CD14-positive monocyte (primary cell): ENCODE results near the gene PDE11A. TPM values are rescaled to one million over a fixed set of nuclear protein-coding genes. Genes with fewer than 3 reads are reported as not detected.

Experiments used
- DNase-seq, 3 donors: peaks; one replicate each; pipeline ENCODE4 v3.0.0-alpha.2; 2011 to 2022
- H2AFZ ChIP-seq: 2 replicates; pipeline ENCODE4 v1.6.0; 2012; ENCODE audit warnings: mild to moderate bottlenecking, low read depth, low read length, inconsistent platforms; ENCODE audit not compliant: insufficient read depth, poor library complexity, severe bottlenecking
- H3K27ac ChIP-seq, 2 donors: 1 replicate in 1 of 2; 2 replicates in 1 of 2; pipeline ENCODE4 v1.5.1; 2012 to 2013; ENCODE audit warnings: low read length in 2 of 2, control low read depth in 1 of 2, inconsistent platforms in 1 of 2, low read depth in 1 of 2, mild to moderate bottlenecking in 1 of 2
- H3K27me3 ChIP-seq, 2 donors: one replicate each; pipeline versions ENCODE4 v1.6.0 to v1.6.1; 2011 to 2013; ENCODE audit warnings: low read length in 2 of 2; ENCODE audit not compliant: control insufficient read depth in 2 of 2, insufficient read depth in 2 of 2
- H3K36me3 ChIP-seq, 2 donors: replicated peaks in 1 of 2; 1 replicate in 1 of 2; 2 replicates in 1 of 2; pipeline versions ENCODE4 v1.5.1 to v1.6.1; 2012 to 2013; ENCODE audit warnings: low read length in 2 of 2, control low read depth in 1 of 2, inconsistent platforms in 1 of 2, mild to moderate bottlenecking in 1 of 2; ENCODE audit not compliant: insufficient read depth in 2 of 2, control insufficient read depth in 1 of 2
- H3K4me1 ChIP-seq, 2 donors: 1 replicate in 1 of 2; 2 replicates in 1 of 2; pipeline versions ENCODE4 v1.5.1 to v1.6.1; 2012 to 2013; ENCODE audit warnings: low read length in 2 of 2, control low read depth in 1 of 2, inconsistent platforms in 1 of 2, mild to moderate bottlenecking in 1 of 2, moderate library complexity in 1 of 2; ENCODE audit not compliant: insufficient read depth in 2 of 2, control insufficient read depth in 1 of 2
- H3K4me2 ChIP-seq: replicated peaks from 2 replicates; pipeline ENCODE3; 2012; ENCODE audit warnings: low read length, moderate library complexity, mild to moderate bottlenecking; ENCODE audit not compliant: poor library complexity, severe bottlenecking; ENCODE audit errors: extremely low read depth
- H3K4me3 ChIP-seq, 3 experiments: fragments of 200-600 bp in 1 of 3; sonication (generic) in 1 of 3; replicated peaks in 1 of 3; 1 replicate in 2 of 3; 2 replicates in 1 of 3; pipeline ENCODE4 v1.5.1; 2011 to 2013; ENCODE audit warnings: low read length in 3 of 3, mild to moderate bottlenecking in 3 of 3, control low read depth in 2 of 3, low read depth in 2 of 3, inconsistent platforms in 1 of 3, moderate library complexity in 1 of 3
- H3K79me2 ChIP-seq: 2 replicates; pipeline ENCODE4 v1.6.0; 2012; ENCODE audit warnings: mild to moderate bottlenecking, control low read depth, inconsistent platforms, low read length, moderate library complexity; ENCODE audit not compliant: insufficient read depth
- H3K9ac ChIP-seq: 2 replicates; pipeline ENCODE4 v1.6.0; 2017; ENCODE audit warnings: low read length, mild to moderate bottlenecking; ENCODE audit not compliant: insufficient read depth, poor library complexity, severe bottlenecking
- H3K9me3 ChIP-seq, 2 donors: replicated peaks in 1 of 2; 1 replicate in 1 of 2; 2 replicates in 1 of 2; pipeline versions ENCODE4 v1.5.1 to v1.6.1; 2012 to 2013; ENCODE audit warnings: low read length in 2 of 2, control low read depth in 1 of 2; ENCODE audit not compliant: control insufficient read depth in 1 of 2, insufficient read depth in 1 of 2
- H4K20me1 ChIP-seq: 2 replicates; pipeline ENCODE4 v1.6.0; 2012; ENCODE audit warnings: mild to moderate bottlenecking, low read length, control low read depth, moderate library complexity; ENCODE audit not compliant: insufficient read depth
- H3K27ac Mint-ChIP-seq, 7 donors: one replicate each; pipeline ENCODE4 v1.8.0; 2020; ENCODE audit warnings: mild to moderate bottlenecking in 7 of 7, mixed read lengths in 7 of 7, moderate library complexity in 6 of 7, inconsistent platforms in 2 of 7
- H3K27me3 Mint-ChIP-seq, 3 donors: one replicate each; pipeline ENCODE4 v1.8.0; 2021 to 2022; ENCODE audit warnings: low read depth in 3 of 3, mild to moderate bottlenecking in 3 of 3, mixed read lengths in 3 of 3, moderate library complexity in 3 of 3, inconsistent platforms in 1 of 3
- H3K36me3 Mint-ChIP-seq, 2 donors: one replicate each; pipeline ENCODE4 v1.8.0; 2020; ENCODE audit warnings: mixed read lengths in 2 of 2, inconsistent platforms in 1 of 2, mild to moderate bottlenecking in 1 of 2
- H3K4me1 Mint-ChIP-seq: one replicate; pipeline ENCODE4 v1.8.0; 2020; ENCODE audit warnings: mild to moderate bottlenecking, mixed read lengths
- H3K4me3 Mint-ChIP-seq, 2 donors: one replicate each; pipeline ENCODE4 v1.8.0; 2020; ENCODE audit warnings: mild to moderate bottlenecking in 2 of 2, mixed read lengths in 2 of 2, moderate library complexity in 1 of 2
- H3K9me3 Mint-ChIP-seq, 7 donors: one replicate each; pipeline ENCODE4 v1.8.0; 2020 to 2022; ENCODE audit warnings: mixed read lengths in 7 of 7, mild to moderate bottlenecking in 6 of 7, moderate library complexity in 6 of 7, inconsistent platforms in 2 of 7
- WGBS: methylation state at CpG from one replicate; pipeline ENCODE4 v1.1.5; 2013; ENCODE audit warnings: missing lambda C conversion rate; ENCODE audit not compliant: insufficient coverage; 5-methylcytosine and 5-hydroxymethylcytosine counted together
- intact Hi-C, 2 donors: fragments of 100-400 bp; cut with micrococcal nuclease; formaldehyde crosslinking; loops; one replicate each; pipeline versions ENCODE4 v1.15.0 to v1.15.1; 2023
- polyA plus RNA-seq, 3 donors: library from polyadenylated mRNA; depleted of rRNA in 1 of 3; unstranded in 2 of 3; stranded (reverse) in 1 of 3; fragments of 300-500 nt in 2 of 3; fragments of >200 nt in 1 of 3; fragmentation: Illumina TruSeq in 2 of 3; gene quantifications; 1 replicate in 2 of 3; 2 replicates in 1 of 3; pipeline ENCODE4 v1.2.3, GENCODE V29; 2012 to 2021
- TF ChIP-seq, protein P1 (sequence below): fragments of 200-600 bp; IDR thresholded peaks from one replicate; pipeline ENCODE4 v1.8.0; 2022; ENCODE audit warnings: antibody characterized with exemption, mild to moderate bottlenecking

Gene PDE11A
- polyA plus RNA-seq, 3 donors, result not detected

DNA sequence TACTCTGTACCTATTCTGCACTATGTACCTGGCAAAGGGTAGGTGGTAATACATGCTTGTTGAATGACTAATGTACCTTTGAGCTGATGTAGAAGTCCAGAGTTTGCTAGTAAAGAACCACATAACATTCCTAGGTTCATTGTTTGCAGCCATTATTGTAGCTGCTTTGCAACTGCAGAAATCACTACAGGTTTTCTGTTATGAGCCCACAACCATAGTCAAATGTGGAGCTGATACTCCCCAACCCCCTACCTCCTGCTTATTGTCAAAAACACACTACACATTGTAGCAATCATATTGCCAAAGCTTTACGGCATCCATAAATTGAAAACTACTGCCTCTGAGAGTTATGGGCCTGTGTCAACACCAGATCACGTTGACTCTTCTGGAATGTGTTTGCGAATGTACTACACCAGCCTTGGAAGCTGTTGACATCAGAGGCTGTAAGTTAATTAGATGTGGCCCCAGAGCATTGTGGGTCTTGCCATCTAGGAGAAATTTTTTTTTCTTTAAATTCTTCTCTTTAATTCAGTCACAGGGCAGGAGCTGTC is 493.0 kb downstream of the PDE11A start:
- H3K36me3 Mint-ChIP-seq, result no peaks in the 10 kb centered on the region
- H3K27me3 ChIP-seq, result no peaks in the 10 kb centered on the region
- H3K79me2 ChIP-seq, result no peaks in the 10 kb centered on the region
- H3K4me1 Mint-ChIP-seq, result no peaks in the 10 kb centered on the region
- H3K9ac ChIP-seq, result no peak overlapping the region
- H3K4me3 ChIP-seq, result no peak overlapping the region
- intact Hi-C loops, result no loop called here
- no peak overlapping the region for H2AFZ ChIP-seq
- TF ChIP-seq, protein P1, sequence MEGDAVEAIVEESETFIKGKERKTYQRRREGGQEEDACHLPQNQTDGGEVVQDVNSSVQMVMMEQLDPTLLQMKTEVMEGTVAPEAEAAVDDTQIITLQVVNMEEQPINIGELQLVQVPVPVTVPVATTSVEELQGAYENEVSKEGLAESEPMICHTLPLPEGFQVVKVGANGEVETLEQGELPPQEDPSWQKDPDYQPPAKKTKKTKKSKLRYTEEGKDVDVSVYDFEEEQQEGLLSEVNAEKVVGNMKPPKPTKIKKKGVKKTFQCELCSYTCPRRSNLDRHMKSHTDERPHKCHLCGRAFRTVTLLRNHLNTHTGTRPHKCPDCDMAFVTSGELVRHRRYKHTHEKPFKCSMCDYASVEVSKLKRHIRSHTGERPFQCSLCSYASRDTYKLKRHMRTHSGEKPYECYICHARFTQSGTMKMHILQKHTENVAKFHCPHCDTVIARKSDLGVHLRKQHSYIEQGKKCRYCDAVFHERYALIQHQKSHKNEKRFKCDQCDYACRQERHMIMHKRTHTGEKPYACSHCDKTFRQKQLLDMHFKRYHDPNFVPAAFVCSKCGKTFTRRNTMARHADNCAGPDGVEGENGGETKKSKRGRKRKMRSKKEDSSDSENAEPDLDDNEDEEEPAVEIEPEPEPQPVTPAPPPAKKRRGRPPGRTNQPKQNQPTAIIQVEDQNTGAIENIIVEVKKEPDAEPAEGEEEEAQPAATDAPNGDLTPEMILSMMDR, result no peak
- no peak for DNase-seq
- H3K9me3 ChIP-seq, result no peaks in the 10 kb centered on the region
- no peaks in the 10 kb centered on the region for H3K4me1 ChIP-seq
- H3K27ac Mint-ChIP-seq, result no peak overlapping the region
- peaks cover 0 to 2% (median 0%) of the 10 kb centered on the region in 7 donors for H3K9me3 Mint-ChIP-seq
- H3K27me3 Mint-ChIP-seq, result peaks cover 0 to 5% (median 1%) of the 10 kb centered on the region in 3 donors
- H3K27ac ChIP-seq, result no peak overlapping the region
- WGBS, result 100% methylated on average over 3 of the region's 3 CpGs
- no peaks in the 10 kb centered on the region for H3K36me3 ChIP-seq
- no peak overlapping the region for H3K4me3 Mint-ChIP-seq
- no peak overlapping the region for H3K4me2 ChIP-seq
- no peaks in the 10 kb centered on the region for H4K20me1 ChIP-seq

DNA sequence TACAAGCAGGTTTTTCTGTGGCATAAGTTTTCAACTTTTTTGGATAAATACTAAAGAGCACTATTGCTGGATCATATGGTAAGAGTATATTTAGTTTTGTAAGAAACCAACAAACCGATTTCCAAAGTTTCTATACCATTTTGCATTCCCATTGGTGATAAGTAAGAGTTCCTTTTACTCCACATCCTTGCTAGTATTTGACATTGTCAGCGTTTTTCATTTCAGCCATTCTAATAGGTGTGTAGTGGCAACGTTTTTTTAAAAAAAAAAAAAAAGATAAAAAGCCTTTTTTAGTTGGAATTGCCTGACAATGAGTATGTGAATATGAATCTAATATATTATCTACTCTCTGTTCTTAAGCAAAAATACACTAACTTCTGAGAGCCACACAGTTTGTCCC is 494.1 kb downstream of the PDE11A start:
- TF ChIP-seq, protein P1, result no peak
- no peak overlapping the region for H2AFZ ChIP-seq
- H3K9ac ChIP-seq, result no peak overlapping the region
- H3K79me2 ChIP-seq, result no peaks in the 10 kb centered on the region
- Mint-ChIP-seq H3K4me3 (no peak overlapping the region), H3K4me1 (no peaks in the 10 kb centered on the region), H3K27me3 (peaks cover 0 to 9% (median 3%) of the 10 kb centered on the region in 3 donors), H3K36me3 (no peaks in the 10 kb centered on the region), H3K9me3 (peaks cover 0 to 2% (median 0%) of the 10 kb centered on the region in 7 donors), H3K27ac (no peak overlapping the region)
- DNase-seq, result no peak
- H4K20me1 ChIP-seq, result no peaks in the 10 kb centered on the region
- H3K4me1 ChIP-seq, result no peaks in the 10 kb centered on the region
- H3K27ac ChIP-seq, result no peak overlapping the region
- WGBS, result no CpG with 5 or more reads among the region's 3 CpGs
- H3K4me3 ChIP-seq, result no peak overlapping the region
- intact Hi-C loops, result no loop called here
- H3K9me3 ChIP-seq, result no peaks in the 10 kb centered on the region
- no peaks in the 10 kb centered on the region for H3K36me3 ChIP-seq
- H3K27me3 ChIP-seq, result no peaks in the 10 kb centered on the region
- no peak overlapping the region for H3K4me2 ChIP-seq
